Mesenchymal stem cell (in vitro differentiated cells and primary cell): ENCODE data around the gene PDGFA.

Experiments used
- DNase-seq: peaks from one replicate; pipeline ENCODE4 v3.0.0-alpha.2; 2013
- H2AFZ ChIP-seq: one replicate; pipeline ENCODE4 v1.6.1; 2013; ENCODE audit warnings: low read depth, mild to moderate bottlenecking, control low read depth, inconsistent platforms, low read length, moderate library complexity
- H2AK5ac ChIP-seq: 2 replicates; pipeline ENCODE4 v1.6.1; 2013; ENCODE audit warnings: low read length, moderate library complexity, mild to moderate bottlenecking, inconsistent platforms; ENCODE audit not compliant: severe bottlenecking
- H2BK120ac ChIP-seq: one replicate; pipeline ENCODE4 v1.6.1; 2013; ENCODE audit warnings: low read depth, mild to moderate bottlenecking, inconsistent platforms, low read length, moderate library complexity
- H2BK12ac ChIP-seq, 2 experiments: one replicate each; pipeline ENCODE4 v1.6.1; 2013; ENCODE audit warnings: inconsistent platforms in 2 of 2, low read length in 2 of 2, mild to moderate bottlenecking in 2 of 2, moderate library complexity in 2 of 2, control low read depth in 1 of 2
- H2BK15ac ChIP-seq: one replicate; pipeline ENCODE4 v1.6.1; 2013; ENCODE audit warnings: mild to moderate bottlenecking, low read depth, inconsistent platforms; ENCODE audit not compliant: poor library complexity, severe bottlenecking
- H2BK5ac ChIP-seq: 2 replicates; pipeline ENCODE4 v1.6.1; 2013; ENCODE audit warnings: low read depth, mild to moderate bottlenecking, low read length, control low read depth, inconsistent platforms; ENCODE audit not compliant: poor library complexity, severe bottlenecking
- H3K14ac ChIP-seq, 2 experiments: one replicate each; pipeline ENCODE4 v1.6.1; 2013; ENCODE audit warnings: inconsistent platforms in 2 of 2, low read length in 2 of 2, control low read depth in 1 of 2, mild to moderate bottlenecking in 1 of 2, moderate library complexity in 1 of 2
- H3K18ac ChIP-seq, 2 experiments: one replicate each; pipeline ENCODE4 v1.6.1; 2013; ENCODE audit warnings: inconsistent platforms in 2 of 2, low read length in 2 of 2, control low read depth in 1 of 2, low read depth in 1 of 2, mild to moderate bottlenecking in 1 of 2
- H3K23ac ChIP-seq, 2 experiments: one replicate each; pipeline ENCODE4 v1.6.1; 2013; ENCODE audit warnings: inconsistent platforms in 2 of 2, low read length in 2 of 2, mild to moderate bottlenecking in 2 of 2, moderate library complexity in 2 of 2, control low read depth in 1 of 2
- H3K27ac ChIP-seq: 2 replicates; pipeline ENCODE4 v1.5.1; 2013; ENCODE audit warnings: mild to moderate bottlenecking, moderate library complexity, low read length, control low read depth, inconsistent platforms; ENCODE audit not compliant: poor library complexity, severe bottlenecking
- H3K27me3 ChIP-seq, 2 experiments: 2 replicates each; pipeline versions ENCODE4 v1.6.1 to v1.7.0; 2013; ENCODE audit warnings: low read length in 2 of 2, mild to moderate bottlenecking in 2 of 2, moderate library complexity in 2 of 2, control low read depth in 1 of 2, inconsistent platforms in 1 of 2; ENCODE audit not compliant: control insufficient read depth in 1 of 2, insufficient read depth in 1 of 2
- H3K36me3 ChIP-seq, 2 experiments: 2 replicates each; pipeline versions ENCODE4 v1.6.1 to v1.7.0; 2013; ENCODE audit warnings: low read length in 2 of 2, control low read depth in 1 of 2, inconsistent platforms in 1 of 2, low read depth in 1 of 2, mild to moderate bottlenecking in 1 of 2; ENCODE audit not compliant: insufficient read depth in 2 of 2, control insufficient read depth in 1 of 2
- H3K4ac ChIP-seq, 2 experiments: one replicate each; pipeline ENCODE4 v1.6.1; 2013; ENCODE audit warnings: inconsistent platforms in 2 of 2, low read length in 2 of 2, mild to moderate bottlenecking in 2 of 2, moderate library complexity in 2 of 2, control low read depth in 1 of 2, low read depth in 1 of 2
- H3K4me1 ChIP-seq: 2 replicates; pipeline ENCODE4 v1.6.1; 2013; ENCODE audit warnings: low read depth, low read length, control low read depth; ENCODE audit not compliant: control insufficient read depth, insufficient read depth
- H3K4me2 ChIP-seq: 2 replicates; pipeline ENCODE4 v1.6.1; 2013; ENCODE audit warnings: low read length, mild to moderate bottlenecking, inconsistent platforms; ENCODE audit not compliant: poor library complexity, severe bottlenecking
- H3K4me3 ChIP-seq, 2 experiments: 2 replicates each; pipeline versions ENCODE4 v1.5.1 to v1.7.0; 2013; ENCODE audit warnings: low read length in 2 of 2, mild to moderate bottlenecking in 2 of 2, control low read depth in 1 of 2, low read depth in 1 of 2; ENCODE audit not compliant: insufficient read depth in 1 of 2
- H3K79me1 ChIP-seq: replicated peaks from 2 replicates; pipeline ENCODE4 v1.6.1; 2013; ENCODE audit warnings: mild to moderate bottlenecking, control low read depth, low read length, inconsistent platforms; ENCODE audit not compliant: poor library complexity, severe bottlenecking
- H3K9ac ChIP-seq: 2 replicates; pipeline ENCODE4 v1.7.0; 2013; ENCODE audit warnings: mild to moderate bottlenecking, low read length, moderate library complexity
- H3K9me3 ChIP-seq: 2 replicates; pipeline ENCODE4 v1.7.0; 2013; ENCODE audit warnings: mild to moderate bottlenecking, low read length; ENCODE audit not compliant: control insufficient read depth
- H4K8ac ChIP-seq: one replicate; pipeline ENCODE4 v1.6.1; 2013; ENCODE audit warnings: inconsistent platforms, mild to moderate bottlenecking, low read length, moderate library complexity
- H4K91ac ChIP-seq: one replicate; pipeline ENCODE4 v1.6.1; 2013; ENCODE audit warnings: mild to moderate bottlenecking, low read length, inconsistent platforms
- WGBS: methylation state at CpG from one replicate; pipeline ENCODE4 v1.1.7; 2013; ENCODE audit warnings: mixed read lengths; 5-methylcytosine and 5-hydroxymethylcytosine counted together

Gene PDGFA

DNA sequence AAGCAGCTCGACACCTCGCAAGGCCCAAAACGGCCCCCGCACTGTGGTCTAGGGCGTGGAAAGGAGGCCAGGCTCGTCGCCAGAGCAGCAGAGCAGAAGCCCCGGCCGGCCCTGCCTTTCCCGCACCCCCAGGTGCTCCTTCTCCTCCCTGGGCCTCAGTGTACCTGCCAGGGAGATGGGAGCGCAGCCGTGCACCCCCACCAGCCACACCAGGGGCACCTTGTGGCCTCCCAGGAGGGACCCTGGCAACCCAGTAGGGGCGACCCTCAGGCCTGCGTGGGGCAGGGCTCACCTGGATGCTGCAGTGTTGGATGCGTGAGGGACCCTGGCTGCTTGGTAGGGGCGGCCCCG, 9.5 kb downstream of the PDGFA start:
- Histone ChIP-seq H3K27me3 (no peaks in the 10 kb centered on the region), H3K9me3 (no peaks in the 10 kb centered on the region), H3K14ac (no peak overlapping the region), H2AK5ac (no peak overlapping the region), H3K9ac (no peak overlapping the region), H2BK120ac (no peak overlapping the region), H3K79me1 (peaks cover 44% of the 10 kb centered on the region), H3K27ac (no peak overlapping the region), H3K4me2 (no peak overlapping the region), H2BK15ac (no peak overlapping the region), H4K91ac (no peak overlapping the region), H3K23ac (no peak overlapping the region), H3K36me3 (peaks cover 0 to 72% of the 10 kb centered on the region in 2 experiments), H3K4me1 (peaks cover 21% of the 10 kb centered on the region), H3K18ac (no peak overlapping the region), H2AFZ (no peak overlapping the region), H3K4ac (no peak overlapping the region), H2BK5ac (no peak overlapping the region), H2BK12ac (no peak overlapping the region), H4K8ac (no peak overlapping the region), H3K4me3 (no peak overlapping the region)
- WGBS = 96% methylated on average over 17 of the region's 17 CpGs
- no peak for DNase-seq

DNA sequence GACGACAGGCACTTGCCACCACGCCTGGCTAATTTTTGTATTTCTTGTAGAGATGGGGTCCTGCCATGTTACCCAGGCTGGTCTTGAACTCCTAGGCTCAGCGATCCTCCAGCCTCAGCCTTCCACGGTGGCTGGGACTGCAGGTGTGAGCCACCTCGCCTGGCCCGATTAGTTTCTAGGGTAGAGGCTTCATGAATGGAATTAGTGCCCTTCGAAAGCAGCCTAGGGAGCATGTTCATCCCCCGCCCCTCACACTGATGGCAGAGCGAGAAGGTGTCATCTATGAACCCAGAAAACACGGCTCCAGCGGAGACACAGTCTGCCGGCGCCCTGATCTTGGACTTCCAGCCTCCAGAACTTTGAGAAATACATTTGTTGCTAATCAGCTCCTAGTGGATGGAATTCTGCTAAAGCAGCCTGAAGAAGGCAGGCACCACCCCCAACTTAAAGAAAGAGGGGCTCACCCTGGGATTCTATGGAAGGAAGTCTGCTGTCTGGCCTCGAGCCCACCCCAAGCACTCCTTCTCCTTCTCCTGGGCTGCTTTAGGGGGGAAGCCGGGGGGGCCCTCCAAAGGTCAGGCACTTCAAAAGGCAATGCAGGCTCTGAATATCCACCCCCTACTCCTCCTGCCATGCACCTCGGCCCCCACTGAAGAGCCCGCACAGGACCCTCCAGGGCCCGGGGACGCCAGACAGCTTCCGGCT, 10.1 kb downstream of the PDGFA start:
- H3K79me1 ChIP-seq = peaks cover 43% of the 10 kb centered on the region
- no peak overlapping the region for H3K4me3 ChIP-seq
- H3K14ac ChIP-seq = no peak overlapping the region
- peaks cover 18% of the 10 kb centered on the region for H3K4me1 ChIP-seq
- H3K4me2 ChIP-seq = no peak overlapping the region
- no peak overlapping the region for H2BK120ac ChIP-seq
- H3K27ac ChIP-seq = no peak overlapping the region
- H4K8ac ChIP-seq = no peak overlapping the region
- no peak overlapping the region for H4K91ac ChIP-seq
- no peak overlapping the region for H2AK5ac ChIP-seq
- no peak for DNase-seq
- no peak overlapping the region for H3K18ac ChIP-seq
- no peak overlapping the region for H2BK12ac ChIP-seq
- H2BK5ac ChIP-seq = no peak overlapping the region
- H3K9me3 ChIP-seq = no peaks in the 10 kb centered on the region
- WGBS = 91% methylated on average over 20 of the region's 20 CpGs
- no peak overlapping the region for H2BK15ac ChIP-seq
- no peak overlapping the region for H3K9ac ChIP-seq
- peaks cover 0 to 66% of the 10 kb centered on the region in 2 experiments for H3K36me3 ChIP-seq
- no peak overlapping the region for H2AFZ ChIP-seq
- no peaks in the 10 kb centered on the region for H3K27me3 ChIP-seq
- H3K4ac ChIP-seq = no peak overlapping the region
- no peak overlapping the region for H3K23ac ChIP-seq

DNA sequence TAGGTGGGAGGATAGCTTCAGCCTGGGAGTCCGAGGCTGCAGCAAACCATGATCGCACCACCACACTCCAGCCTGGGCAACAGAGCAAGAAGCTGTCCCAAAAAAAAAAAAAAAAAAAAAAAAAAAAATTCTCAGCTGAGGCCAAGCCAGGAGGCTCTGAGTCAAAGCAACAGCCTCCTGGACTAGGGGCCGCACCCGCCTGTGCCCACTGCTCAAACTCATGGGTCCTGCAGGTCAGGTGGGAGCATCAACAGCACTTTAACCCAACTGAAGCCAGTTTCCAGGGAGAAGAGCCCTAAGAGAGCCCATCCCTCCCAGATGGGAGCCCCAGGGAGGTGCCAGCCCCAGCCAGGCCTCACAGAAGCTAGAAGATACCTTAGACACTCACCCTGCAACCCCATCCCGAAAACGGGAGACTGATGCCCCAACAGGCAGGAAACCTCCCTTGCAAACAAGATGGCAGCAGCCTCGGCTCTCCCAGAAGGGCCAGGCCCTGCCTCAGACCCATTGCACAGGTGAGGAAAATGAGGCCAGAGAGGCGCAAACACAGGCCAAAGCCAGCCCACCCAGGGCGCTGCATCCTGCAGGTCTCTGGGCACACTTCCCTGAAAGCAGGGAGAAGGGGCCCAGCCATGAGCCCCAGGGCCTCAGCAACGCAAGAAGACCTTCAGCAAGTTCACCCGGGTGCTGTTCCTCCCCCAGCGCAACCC, 11.0 kb downstream of the PDGFA start:
- Histone ChIP-seq H2AK5ac (no peak overlapping the region), H3K23ac (no peak overlapping the region), H2BK120ac (no peak overlapping the region), H3K27me3 (no peaks in the 10 kb centered on the region), H2BK5ac (no peak overlapping the region), H3K9ac (no peak overlapping the region), H2BK12ac (no peak overlapping the region), H2BK15ac (no peak overlapping the region), H3K36me3 (peaks cover 0 to 66% of the 10 kb centered on the region in 2 experiments), H3K14ac (no peak overlapping the region), H3K4ac (no peak overlapping the region), H3K79me1 (peaks cover 48% of the 10 kb centered on the region), H3K27ac (no peak overlapping the region), H4K91ac (no peak overlapping the region), H3K4me1 (peaks cover 22% of the 10 kb centered on the region), H3K18ac (no peak overlapping the region), H3K9me3 (no peaks in the 10 kb centered on the region), H3K4me3 (no peak overlapping the region), H4K8ac (no peak overlapping the region), H2AFZ (no peak overlapping the region), H3K4me2 (no peak overlapping the region)
- WGBS = 97% methylated on average over 12 of the region's 12 CpGs
- DNase-seq = no peak

DNA sequence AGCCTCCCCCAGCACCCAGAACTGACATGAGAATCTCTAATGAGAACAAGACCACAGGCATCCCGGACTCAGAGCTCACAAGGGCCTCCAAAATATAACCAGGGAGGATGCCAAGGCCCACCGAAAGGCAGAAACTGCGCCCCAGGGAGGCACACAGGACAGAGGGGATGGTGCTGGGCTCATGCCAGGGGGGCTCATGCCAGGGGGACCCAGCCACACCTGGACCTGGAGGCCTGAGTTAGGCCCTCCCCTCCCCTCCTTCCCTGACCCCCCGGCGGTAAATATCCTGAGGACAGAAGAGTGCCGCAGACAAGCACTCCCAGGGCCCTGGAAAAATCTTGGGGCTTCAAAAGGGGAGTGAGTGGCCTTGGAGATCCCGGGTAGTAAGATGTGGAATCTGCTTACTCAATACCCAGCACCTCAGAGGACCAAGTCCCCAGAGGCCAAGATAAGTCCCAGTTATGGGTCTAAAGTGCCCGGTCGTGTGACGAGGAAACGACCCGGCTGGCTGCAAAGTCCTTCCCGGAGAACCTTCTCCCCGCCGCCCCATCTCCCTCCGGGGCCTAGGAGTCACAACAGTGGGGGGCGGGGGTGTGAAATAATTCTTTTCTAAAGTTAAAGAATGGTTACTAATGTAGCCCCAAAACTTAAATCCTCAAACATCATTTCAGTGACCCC, 11.9 kb downstream of the PDGFA start:
- Histone ChIP-seq H3K18ac (no peak overlapping the region), H2BK120ac (no peak overlapping the region), H2BK5ac (no peak overlapping the region), H3K23ac (no peak overlapping the region), H3K4me1 (peaks cover 23% of the 10 kb centered on the region), H3K79me1 (peaks cover 41% of the 10 kb centered on the region), H3K14ac (no peak overlapping the region), H2AFZ (no peak overlapping the region), H3K9ac (no peak overlapping the region), H2BK15ac (no peak overlapping the region), H3K4me2 (no peak overlapping the region), H2BK12ac (no peak overlapping the region), H3K36me3 (peaks cover 0 to 62% of the 10 kb centered on the region in 2 experiments), H4K8ac (no peak overlapping the region), H3K4me3 (no peak overlapping the region), H3K9me3 (no peaks in the 10 kb centered on the region), H4K91ac (no peak overlapping the region), H3K27me3 (no peaks in the 10 kb centered on the region), H3K27ac (no peak overlapping the region), H3K4ac (no peak overlapping the region), H2AK5ac (no peak overlapping the region)
- DNase-seq = no peak
- 96% methylated on average over 10 of the region's 17 CpGs for WGBS
